Activated T-cell treated with anti-CD3 and anti-CD28 coated beads for 4 hours (primary cell): ENCODE measurements around the gene CALR3.
"Not testable (repeated sequence)": the region's sequence is repeated elsewhere in the genome, so short reads cannot be mapped to it uniquely, and the experiment has no call there.

Source experiments
- DNase-seq: peaks from one replicate; pipeline ENCODE4 v3.0.0-alpha.2; 2020

Gene CALR3

DNA sequence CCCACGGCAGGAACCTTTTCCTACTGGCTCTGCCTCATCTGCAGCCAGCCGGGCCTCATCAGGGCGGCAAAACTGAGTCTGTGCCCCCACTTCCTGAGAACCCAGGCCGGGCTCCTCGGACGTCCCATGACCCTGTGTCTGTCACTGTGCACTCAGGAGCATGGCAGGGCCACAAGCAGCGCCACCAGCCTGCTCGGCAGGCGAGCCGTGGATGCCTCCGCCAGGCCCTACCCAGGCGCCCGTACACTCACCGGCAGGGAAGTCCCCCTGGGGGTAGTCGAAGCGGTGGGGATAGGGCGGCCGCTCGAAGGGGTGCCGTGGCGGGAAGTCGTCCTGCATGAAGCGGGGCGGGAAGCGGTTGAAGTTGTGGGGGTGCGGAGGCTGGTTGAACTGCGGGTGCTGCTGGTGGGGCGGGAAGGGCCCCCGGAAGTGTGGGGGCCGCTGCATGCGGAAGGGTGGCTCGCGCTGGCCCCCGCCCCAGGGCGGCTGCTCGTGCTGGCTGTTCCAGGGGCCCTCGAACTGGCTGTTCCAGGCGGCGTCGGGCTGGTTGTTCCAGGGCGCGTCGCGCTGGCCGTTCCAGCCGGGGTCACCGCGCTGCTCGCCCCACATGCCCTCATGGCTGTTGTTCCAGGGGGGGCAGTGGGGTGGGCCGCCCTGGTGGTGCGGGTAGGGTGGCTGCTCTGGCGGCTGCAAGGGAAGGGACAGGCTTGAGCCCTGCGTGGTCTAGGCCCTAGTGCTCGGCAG is 29.2 kb upstream of the CALR3 start:
- DNase-seq = no peak

- DNase-seq = no peak
These were observed 26.8 kb upstream of the CALR3 start for GRCh38 chr19:16522559-16523377.

DNA sequence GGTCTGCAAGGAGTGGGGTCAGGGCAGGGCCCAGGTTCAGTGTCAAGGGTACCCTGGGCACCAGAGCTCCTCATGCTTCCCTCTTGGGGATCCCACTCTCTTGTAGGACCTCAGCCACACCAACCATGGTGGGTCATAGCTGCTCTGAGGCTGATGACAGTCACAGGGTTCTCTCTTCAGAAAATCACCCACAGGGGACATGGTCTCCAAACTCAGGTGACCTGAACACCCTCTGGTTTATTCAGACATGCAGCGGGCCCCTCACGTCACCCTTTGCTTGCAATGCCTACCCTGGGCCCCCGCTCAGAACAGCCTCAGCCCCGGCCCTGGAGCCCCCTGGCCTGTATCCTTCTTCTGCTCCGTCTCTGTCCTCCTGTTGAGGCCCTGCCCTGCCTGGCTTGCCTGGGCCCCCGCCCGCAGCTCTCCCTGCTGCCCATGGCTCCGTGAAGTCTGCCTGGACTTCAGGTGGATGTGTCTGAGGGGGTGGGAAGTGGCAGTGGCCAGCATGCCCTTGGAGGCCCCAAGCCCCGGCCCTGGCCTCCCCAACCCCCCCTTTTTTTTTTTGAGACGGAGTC is 25.8 kb upstream of the CALR3 start:
- DNase-seq = no peak

DNA sequence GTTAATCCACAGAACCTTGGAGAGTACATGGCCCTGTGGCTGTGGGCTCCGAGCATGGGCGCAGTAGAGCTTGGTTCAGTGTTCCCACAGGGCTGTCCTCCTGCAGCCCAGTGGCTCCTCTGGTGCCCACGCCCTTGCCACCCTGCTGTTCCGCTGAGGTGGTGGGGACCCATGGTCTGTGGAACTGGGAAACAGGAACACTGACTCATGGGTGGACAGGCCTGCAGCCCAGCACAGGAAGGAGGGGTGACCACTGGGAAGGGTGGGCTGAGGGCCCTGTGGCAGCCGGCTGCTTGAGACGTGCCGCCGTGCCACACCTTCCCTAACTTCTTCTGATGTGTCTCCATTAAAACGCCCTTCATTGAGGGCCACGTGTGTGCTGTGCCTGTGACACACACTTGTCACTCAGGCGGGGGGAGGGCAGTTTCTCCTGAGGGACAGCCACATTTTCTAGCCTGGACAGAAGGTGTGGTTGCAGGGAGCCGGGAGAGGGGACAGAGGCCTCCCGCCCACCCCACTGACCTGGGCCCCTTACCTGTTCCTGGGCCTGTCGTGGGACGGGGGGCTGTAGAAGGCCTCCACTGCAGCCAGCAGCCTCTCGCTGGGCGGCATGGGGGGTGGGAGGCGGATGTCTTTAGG is 25.1 kb upstream of the CALR3 start:
- DNase-seq = no peak

- no peak for DNase-seq
These were observed 24.4 kb upstream of the CALR3 start for GRCh38 chr19:16520074-16520973.

DNA sequence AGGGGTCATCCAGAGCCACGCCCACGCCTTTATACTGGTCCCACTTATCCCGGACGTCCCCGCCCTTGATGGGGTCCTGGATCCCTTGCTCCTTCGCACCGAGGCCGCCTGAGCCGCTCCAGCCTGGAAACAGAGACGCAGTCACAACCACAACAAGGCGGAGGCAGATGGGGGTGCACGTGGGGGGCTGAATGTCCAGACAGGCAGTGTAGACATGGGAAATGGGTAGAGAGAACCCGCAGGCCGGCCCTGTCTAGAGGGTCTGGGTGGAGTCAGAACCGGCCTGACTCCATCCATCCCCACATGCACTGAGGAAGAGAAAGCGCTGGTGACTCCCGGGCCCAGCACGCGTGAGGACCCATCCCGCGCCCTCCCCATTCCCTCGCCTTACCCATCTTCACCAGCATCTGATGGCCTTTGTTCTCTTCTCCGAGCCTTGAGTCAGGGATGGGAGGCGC is 23.3 kb upstream of the CALR3 start:
- DNase-seq = no peak

DNA sequence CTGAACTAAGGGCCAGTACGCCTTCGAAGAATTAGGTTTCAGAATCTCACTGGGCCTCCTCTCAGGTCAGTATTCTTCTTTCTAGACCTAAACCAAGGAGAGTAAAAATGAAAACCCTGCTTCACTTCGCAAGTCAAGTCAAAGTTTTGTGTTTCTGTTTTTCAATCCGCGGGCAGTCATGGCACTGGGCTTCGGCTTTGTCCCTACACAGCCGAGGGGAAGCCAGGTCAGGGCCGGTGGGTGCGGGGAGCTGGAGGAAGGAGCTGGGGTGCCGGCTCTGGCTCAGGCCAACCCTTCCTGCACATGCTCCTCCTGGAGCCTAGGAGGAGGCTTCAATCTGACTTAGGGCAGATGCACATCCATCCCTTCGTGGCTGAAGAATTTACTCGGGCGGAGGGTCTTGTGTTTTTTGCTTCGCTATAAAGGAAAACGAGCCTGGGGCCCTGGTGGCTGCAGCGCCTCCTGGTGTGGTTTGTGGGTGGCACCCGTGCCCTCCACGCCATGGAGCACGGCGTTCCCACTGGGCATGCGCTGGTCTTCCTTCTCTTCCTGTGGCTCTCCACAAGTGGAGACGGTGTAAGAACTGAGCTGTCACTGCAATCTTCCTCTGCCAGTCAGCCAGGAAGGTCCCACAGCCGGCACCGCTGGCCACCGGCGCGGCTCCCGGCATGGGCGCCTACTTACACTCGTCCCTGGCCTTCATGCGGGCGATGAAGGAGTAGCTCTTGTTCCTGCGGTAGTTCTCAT is 22.7 kb upstream of the CALR3 start:
- no peak for DNase-seq

GRCh38 chr19:16518061-16518460 is 22.1 kb upstream of the CALR3 start:
- DNase-seq = no peak

DNA sequence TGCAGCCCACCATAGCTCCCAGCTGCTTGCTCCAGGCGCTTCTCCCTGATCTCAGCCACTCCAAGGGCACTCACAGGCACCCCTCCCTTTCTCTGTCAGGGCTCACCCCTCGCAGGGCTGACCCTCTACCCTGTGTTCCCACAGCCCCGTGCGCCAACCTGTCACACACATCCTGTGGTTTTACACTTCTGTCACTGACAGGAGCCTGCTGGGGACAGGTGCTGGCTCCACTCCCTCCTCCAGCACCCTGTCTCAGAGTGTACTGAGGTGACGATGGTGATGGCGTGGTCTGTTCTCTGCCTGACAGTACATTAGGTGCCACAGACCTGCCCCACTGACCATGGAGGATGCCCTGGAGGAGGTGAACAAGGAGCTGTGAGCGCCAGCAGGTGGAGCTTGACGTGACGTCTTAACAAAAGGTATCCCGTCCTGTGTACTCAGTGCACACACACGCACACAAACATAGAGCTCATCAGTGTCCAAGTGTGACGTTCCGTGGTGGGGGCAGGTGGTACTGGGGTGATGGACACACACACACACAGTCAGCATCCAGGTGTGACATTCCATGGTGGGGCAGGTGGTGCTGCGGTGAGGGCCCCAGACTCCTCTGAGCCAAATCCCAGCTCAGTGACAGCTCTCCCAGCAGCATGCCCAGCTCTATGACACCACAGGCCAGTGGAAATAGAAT is 21.1 kb upstream of the CALR3 start:
- DNase-seq = no peak

GRCh38 chr19:16516381-16516780 is 20.4 kb upstream of the CALR3 start:
- DNase-seq = no peak

DNA sequence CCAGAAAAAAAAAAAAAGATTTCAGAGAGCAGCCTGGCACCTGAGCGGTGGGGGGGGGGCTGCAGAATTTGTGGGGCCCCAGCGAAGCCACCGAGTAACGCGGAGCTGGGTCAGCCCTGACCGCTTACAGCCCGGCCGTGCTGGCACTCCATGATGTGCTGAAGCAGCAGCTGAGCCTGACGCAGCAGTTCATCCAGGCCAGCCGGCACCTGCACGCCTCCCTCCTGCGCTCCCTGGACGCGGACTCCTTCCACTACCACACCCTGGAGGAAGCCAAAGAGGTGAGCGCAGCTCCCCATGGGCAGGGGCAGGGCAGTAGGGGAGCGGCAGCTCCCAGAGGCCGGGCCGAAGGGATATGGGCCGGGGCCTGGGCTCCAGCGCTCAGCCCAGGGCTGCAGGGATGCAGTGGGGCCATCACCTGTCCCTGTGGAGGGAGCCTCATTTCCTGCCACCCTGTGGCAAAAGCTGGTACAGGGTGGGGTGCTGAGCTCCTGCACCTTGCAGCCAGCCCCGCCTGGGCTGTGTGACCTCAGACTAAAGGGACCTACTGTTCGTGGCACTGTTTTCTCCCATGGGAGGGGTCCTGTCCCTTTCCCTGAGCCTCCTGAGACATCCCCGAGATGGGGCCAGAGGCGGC is 18.5 kb upstream of the CALR3 start:
- no peak for DNase-seq

DNA sequence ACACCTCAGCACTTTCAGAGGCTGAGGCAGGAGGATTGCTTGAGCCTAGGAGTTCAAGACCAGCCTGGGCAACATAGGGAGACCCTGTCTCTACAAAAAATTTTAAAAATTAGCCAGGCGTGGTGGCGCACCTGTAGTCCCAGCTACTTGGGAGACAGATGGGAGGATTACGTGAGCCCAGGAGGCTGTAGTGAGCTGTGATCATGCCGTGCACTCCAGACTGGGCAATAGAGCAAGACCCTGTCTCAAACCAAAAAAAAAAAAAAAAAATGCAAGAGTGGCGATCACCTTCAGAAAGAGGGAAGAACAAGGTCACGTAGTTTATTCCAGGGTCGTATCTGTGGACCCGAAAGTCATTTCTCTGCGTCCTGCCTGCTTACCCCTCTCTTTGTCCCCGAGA is 16.6 kb upstream of the CALR3 start:
- not testable (repeated sequence) for DNase-seq

DNA sequence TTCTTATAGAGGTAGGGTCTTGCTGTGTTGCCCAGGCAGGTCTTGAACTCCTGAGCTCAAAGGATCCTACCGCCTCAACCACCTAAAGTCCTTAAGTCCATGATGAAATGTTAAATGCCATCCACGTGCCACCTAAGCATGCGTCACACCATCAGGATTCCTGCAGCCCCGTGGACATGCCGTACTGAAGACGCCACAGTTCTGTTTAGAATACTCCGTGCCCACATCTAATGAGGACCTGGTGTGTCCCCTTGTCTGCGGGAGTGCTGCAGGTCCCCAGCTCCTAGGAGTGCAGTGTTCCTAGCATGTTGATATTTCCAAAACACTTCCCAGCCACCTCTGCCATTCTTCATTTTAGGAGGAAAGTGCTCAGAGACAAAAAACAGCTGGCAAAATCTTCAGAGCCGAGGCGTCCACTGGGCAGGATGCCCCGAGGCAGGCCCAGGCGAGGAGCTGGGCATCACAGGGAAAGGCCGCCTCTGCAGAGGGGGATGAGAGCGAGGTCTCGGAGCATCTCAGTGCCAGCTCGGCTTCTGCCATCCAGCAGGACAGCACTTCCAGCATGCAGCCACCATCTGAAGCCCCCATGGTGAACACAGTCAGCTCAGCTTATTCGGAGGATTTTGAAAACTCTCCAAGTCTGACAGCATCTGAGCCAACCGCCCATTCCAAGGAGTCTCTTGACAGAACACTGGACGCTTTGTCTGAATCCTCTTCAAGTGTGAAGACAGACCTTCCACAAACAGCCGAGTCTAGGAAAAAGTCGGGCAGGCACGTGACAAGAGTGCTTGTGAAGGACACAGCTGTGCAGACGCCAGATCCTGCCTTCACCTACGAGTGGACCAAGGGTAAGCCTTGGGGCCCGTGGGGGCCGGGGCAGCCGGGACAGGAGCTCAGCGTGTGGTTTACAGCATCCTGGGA is 13.4 kb upstream of the CALR3 start:
- DNase-seq = no peak

DNA sequence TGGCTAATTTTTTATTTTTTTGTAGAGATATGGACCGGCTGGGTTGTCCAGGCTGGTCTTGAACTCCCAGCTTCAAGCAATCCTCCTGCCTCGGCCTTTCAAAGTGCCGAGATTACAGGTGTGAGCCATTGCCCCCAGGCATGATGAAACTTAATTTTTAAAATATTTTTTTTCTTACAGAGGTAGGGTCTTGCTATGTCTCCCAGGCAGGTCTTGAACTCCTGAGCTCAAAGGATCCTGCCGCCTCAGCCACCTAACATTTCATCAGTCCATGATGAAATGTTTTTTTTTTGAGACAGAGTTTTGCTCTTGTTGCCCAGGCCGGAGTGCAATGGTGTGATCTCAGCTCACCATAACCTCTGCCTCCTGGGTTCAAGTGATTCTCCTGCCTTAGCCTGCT is 12.6 kb upstream of the CALR3 start:
- no peak for DNase-seq

GRCh38 chr19:16506961-16507360 is 11.0 kb upstream of the CALR3 start:
- no peak for DNase-seq

GRCh38 chr19:16506161-16506560 is 10.2 kb upstream of the CALR3 start:
- DNase-seq = not testable (repeated sequence)

DNA sequence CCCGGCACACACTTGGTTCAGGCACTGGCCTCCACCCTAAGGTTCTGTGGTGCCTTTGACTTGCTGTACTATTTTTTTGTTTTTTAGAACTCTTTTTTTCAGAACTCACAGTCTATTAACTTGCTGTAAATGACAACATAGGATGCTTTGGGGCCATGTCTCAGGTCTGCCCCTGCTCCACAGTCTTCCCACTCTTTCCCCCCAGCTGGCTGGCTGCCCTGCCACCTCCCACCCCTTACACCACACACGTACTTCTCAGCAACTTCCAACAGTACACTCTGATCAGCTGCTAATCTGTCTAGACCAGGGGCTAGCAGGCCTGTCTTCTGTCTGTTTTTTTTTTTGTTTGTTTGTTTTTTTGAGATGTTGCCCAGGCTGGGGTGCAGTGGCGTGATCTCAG is 8.3 kb upstream of the CALR3 start:
- DNase-seq = no peak

GRCh38 chr19:16497837-16498236 is 1.9 kb upstream of the CALR3 start:
- DNase-seq = no peak

GRCh38 chr19:16497042-16497441 is 1.1 kb upstream of the CALR3 start:
- no peak for DNase-seq
